Body of pancreas (tissue), 4 donors: ENCODE measurements around the gene ZFYVE21. TPM values are rescaled to one million over a fixed set of nuclear protein-coding genes. Genes with fewer than 3 reads are reported as not detected.

Experiments used
- ATAC-seq: fragments of 150-250 bp; one replicate; pipeline ENCODE4 v1.9.1; 2016
- DNase-seq, 4 donors: peaks; one replicate each; pipeline ENCODE4 v3.0.0-alpha.2; 2019
- H3K27ac ChIP-seq, 4 donors: fragments of 200-600 bp; sonication (generic); 1 replicate in 3 of 4; 2 replicates in 1 of 4; pipeline versions ENCODE4 v1.5.1 to v1.6.1; 2016 to 2019; ENCODE audit warnings: mild to moderate bottlenecking in 1 of 4, mixed read lengths in 1 of 4, moderate library complexity in 1 of 4
- H3K27me3 ChIP-seq, 2 donors: fragments of 200-600 bp; sonication (generic); one replicate each; pipeline ENCODE4 v1.6.0; 2016; ENCODE audit warnings: mild to moderate bottlenecking in 1 of 2
- H3K36me3 ChIP-seq, 2 donors: fragments of 200-600 bp; sonication (generic); replicated peaks in 1 of 2; 2 replicates each; pipeline ENCODE4 v1.5.1; 2016; ENCODE audit warnings: low read depth in 2 of 2; ENCODE audit not compliant: insufficient read depth in 1 of 2
- H3K4me1 ChIP-seq: fragments of 200-600 bp; sonication (generic); one replicate; pipeline ENCODE4 v1.6.0; 2016
- H3K4me3 ChIP-seq, 2 donors: fragments of 200-600 bp; sonication (generic); 1 replicate in 1 of 2; 2 replicates in 1 of 2; pipeline ENCODE4 v1.5.1; 2016 to 2019
- H3K9me3 ChIP-seq, 3 donors: fragments of 200-600 bp; sonication (generic); 1 replicate in 2 of 3; 2 replicates in 1 of 3; pipeline ENCODE4 v1.5.1; 2016
- CTCF ChIP-seq, 7 experiments: fragments of 450-650 bp in 4 of 7; fragments of 200-600 bp in 3 of 7; sonication (generic) in 3 of 7; IDR thresholded peaks; one replicate each; pipeline ENCODE4 v1.5.1; 2016 to 2019; ENCODE audit warnings: antibody characterized with exemption in 7 of 7
- POLR2A ChIP-seq, 3 donors: fragments of 450-650 bp; IDR thresholded peaks; one replicate each; pipeline ENCODE4 v1.6.1; 2016; ENCODE audit warnings: antibody characterized with exemption in 3 of 3, mild to moderate bottlenecking in 2 of 3
- WGBS, 2 donors: methylation state at CpG; one replicate each; pipeline ENCODE4 v1.1.5; 2017; 5-methylcytosine and 5-hydroxymethylcytosine counted together
- intact Hi-C: fragments of 100-400 bp; cut with DNase I; formaldehyde crosslinking; loops from one replicate; pipeline ENCODE4 v1.15.1; 2023
- total RNA-seq, 2 donors: library from RNA; depleted of rRNA; stranded (reverse); fragments of >200 nt; gene quantifications; one replicate each; pipeline ENCODE4 v1.1.0, GENCODE V29; 2016

ZFYVE21 gene
- total RNA-seq, 2 donors from 2014 or later: 32.9 to 82.4 TPM

DNA sequence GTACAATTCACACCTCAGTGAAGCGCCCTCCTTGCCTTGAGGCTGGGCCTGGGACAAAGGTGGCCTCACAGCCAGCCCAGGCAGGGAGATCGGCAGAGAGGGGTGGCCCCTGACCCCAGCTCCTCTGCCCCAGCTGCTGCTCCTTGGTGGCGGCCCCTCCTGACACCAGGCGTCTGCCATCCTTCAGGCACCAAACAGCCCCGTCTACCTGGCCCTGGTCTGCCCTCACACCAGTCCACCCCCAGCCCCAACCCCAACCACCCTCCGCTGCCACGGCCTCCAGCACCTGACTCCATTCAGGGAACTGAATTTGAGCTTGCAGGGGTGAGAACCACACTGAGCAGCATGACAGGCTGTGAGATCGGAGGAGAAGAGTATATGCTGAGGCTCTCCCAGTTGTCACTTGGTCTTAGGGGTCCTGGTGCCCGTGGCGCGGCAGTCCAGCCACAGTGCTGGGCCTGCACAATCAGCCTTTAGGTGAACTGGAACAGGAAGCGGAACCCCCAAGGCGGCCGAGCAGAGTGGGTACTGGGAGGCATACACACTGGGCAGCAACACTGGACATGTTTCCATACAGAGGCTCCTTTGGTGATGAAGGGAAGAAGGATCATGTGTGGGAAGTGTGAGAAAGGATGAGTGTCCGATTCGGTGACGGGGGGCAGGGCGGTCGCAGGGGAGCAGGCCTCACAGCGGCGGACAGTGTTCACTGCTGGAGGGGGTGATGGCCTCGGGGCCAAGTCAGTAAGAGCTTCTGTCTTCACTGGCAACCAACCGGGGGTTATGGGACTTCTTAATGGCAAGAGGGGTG lies 18.7 kb downstream of the ZFYVE21 start:
- Histone ChIP-seq H3K4me1 (peaks cover 20% of the 10 kb centered on the region), H3K27me3 (no peaks in the 10 kb centered on the region), H3K4me3 (no peak overlapping the region), H3K36me3 (peaks cover 0 to 23% of the 10 kb centered on the region in 2 donors), H3K27ac (no peak overlapping the region), H3K9me3 (no peaks in the 10 kb centered on the region)
- DNase-seq (no peak), ATAC-seq (no peak)
- TF ChIP-seq CTCF (IDR thresholded peaks at IDR 0.05) (no peak), POLR2A (IDR thresholded peaks at IDR 0.05) (no peak)
- intact Hi-C loops: no loop called here
- 93% methylated on average over 21 to 23 of the region's 23 CpGs for WGBS, 2 donors

- no peaks in the 10 kb centered on the region for H3K9me3 ChIP-seq
- no peak overlapping the region for H3K27ac ChIP-seq
- H3K4me1 ChIP-seq: peaks cover 13% of the 10 kb centered on the region
- no peak overlapping the region for H3K4me3 ChIP-seq
- no peaks in the 10 kb centered on the region for H3K27me3 ChIP-seq
- peaks cover 0 to 27% of the 10 kb centered on the region in 2 donors for H3K36me3 ChIP-seq
- ATAC-seq (no peak), DNase-seq (peak in 2 of 4 donors; percentile 6 to 11)
- WGBS, 2 donors: 76 to 80% methylated on average over 6 to 12 of the region's 12 CpGs
- TF ChIP-seq POLR2A (IDR thresholded peaks at IDR 0.05) (no peak), CTCF (IDR thresholded peaks at IDR 0.05) (no peak)
- intact Hi-C loops: no loop called here
Measured at GRCh38 chr14:103735022-103735421, 19.4 kb downstream of the ZFYVE21 start.

DNA sequence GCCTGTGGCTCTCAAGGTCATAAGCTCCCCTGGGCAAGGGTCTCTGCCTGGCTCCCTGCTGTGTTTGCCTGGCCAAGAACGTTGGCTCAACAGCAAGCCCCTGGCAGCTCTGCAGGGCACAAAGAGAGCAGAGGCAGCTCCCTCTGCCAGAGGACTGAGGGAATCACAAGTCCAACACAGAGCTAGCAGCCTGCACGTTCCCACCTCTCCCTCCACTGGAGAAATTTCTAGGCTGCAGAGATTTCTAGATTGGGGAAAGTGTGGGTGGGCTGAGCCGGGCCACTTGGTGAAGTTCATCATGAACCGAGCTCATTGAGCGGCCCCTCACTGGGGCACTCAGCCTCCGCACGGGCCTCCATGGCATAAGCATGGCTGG lies 19.8 kb downstream of the ZFYVE21 start:
- Histone ChIP-seq H3K4me3 (no peak overlapping the region), H3K4me1 (peaks cover 9% of the 10 kb centered on the region), H3K27ac (no peak overlapping the region), H3K27me3 (no peaks in the 10 kb centered on the region), H3K9me3 (no peaks in the 10 kb centered on the region), H3K36me3 (peaks cover 0 to 30% of the 10 kb centered on the region in 2 donors)
- DNase-seq (peak in 2 of 4 donors; percentile 5 to 12), ATAC-seq (no peak)
- WGBS, 2 donors: 73% methylated on average over 7 of the region's 7 CpGs; no CpG with 5 or more reads in 1 of the 2 donors
- intact Hi-C loops: no loop called here
- TF ChIP-seq POLR2A (IDR thresholded peaks at IDR 0.05) (no peak), CTCF (IDR thresholded peaks at IDR 0.05) (no peak)

DNA sequence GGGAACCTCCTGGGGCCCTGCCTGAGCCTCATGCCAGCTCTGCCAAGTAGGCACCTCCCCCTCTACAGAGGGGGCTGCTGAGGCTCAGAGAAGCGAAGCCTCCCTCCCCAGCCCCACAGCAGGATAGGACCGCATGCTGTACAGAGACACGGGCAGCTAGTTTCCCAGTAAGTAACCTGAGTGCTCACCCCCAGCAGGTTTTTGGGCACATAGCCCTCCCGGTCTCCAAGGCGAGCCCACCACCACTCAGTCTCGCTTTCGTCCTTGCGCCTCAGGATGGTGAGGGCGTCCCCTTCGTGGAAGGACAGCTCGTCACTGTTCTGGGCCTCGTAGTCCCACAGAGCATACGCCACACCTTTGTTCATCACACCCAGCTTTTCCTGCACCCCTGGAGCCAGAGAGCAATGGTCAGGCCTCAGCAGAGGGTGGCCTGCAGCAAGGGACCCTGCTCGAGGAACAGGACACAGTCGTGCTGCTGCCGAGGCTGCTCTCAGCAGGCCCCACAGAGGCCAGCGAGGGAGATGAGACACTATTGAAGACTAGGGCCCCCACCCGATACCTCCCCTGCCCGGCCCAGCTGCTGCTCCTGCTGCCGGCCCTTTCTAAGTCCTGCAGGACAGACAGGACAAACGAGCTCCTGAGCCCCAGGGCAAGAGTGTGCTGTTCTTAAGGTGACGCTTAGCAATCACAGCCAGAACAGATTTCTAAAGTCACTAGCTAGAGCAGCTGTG lies 20.4 kb downstream of the ZFYVE21 start:
- H3K9me3 ChIP-seq: no peaks in the 10 kb centered on the region
- peak overlapping the region in 1 of 4 donors; percentile 32 for H3K27ac ChIP-seq
- TF ChIP-seq POLR2A (IDR thresholded peaks at IDR 0.05): no peak
- no peak for TF ChIP-seq CTCF (IDR thresholded peaks at IDR 0.05)
- no peak overlapping the region for H3K4me3 ChIP-seq
- H3K36me3 ChIP-seq: peaks cover 0 to 31% of the 10 kb centered on the region in 2 donors
- ATAC-seq: no peak
- intact Hi-C loops: no loop called here
- 88 to 92% methylated on average over 13 to 22 of the region's 22 CpGs for WGBS, 2 donors
- H3K4me1 ChIP-seq: peaks cover 3% of the 10 kb centered on the region
- peak in 2 of 4 donors; percentile 4 to 9 for DNase-seq
- no peaks in the 10 kb centered on the region for H3K27me3 ChIP-seq
